DMS79 (cell line): ENCODE data around the gene POMP.
A peak's percentile ranks its signal among the peaks of the same experiment; 100 is the strongest.

Experiments
- DNase-seq: peaks from one replicate; lab custom pipeline; 2025; lab: John Stamatoyannopoulos, UW

POMP gene

GRCh38 chr13:28697441-28697840 lies 38.5 kb downstream of the POMP start:
- no peak for DNase-seq

- no peak for DNase-seq
Observed at GRCh38 chr13:28699246-28699645, 40.3 kb downstream of the POMP start.

GRCh38 chr13:28704282-28704681 lies 45.4 kb downstream of the POMP start:
- no peak for DNase-seq

GRCh38 chr13:28704919-28705318 lies 46.0 kb downstream of the POMP start:
- DNase-seq: no peak

GRCh38 chr13:28705461-28706083 lies 46.6 kb downstream of the POMP start:
- DNase-seq: no peak

GRCh38 chr13:28707629-28708427 lies 48.9 kb downstream of the POMP start:
- DNase-seq: no peak

GRCh38 chr13:28710161-28710560 lies 51.2 kb downstream of the POMP start:
- no peak for DNase-seq

GRCh38 chr13:28714651-28715050 lies 55.7 kb downstream of the POMP start:
- no peak for DNase-seq

GRCh38 chr13:28716511-28716910 lies 57.6 kb downstream of the POMP start:
- no peak for DNase-seq

GRCh38 chr13:28717170-28717569 lies 58.2 kb downstream of the POMP start:
- no peak for DNase-seq

- DNase-seq: no peak
Observed at GRCh38 chr13:28718196-28718542, 59.2 kb downstream of the POMP start.

GRCh38 chr13:28718543-28719226 lies 59.8 kb downstream of the POMP start, which contains the start of gene SLC46A3:
Gene SLC46A3, minus strand, starts transcription at chr13:28718970. Its CDS starts 972 bp downstream, at chr13:28717998.
- DNase-seq: peak; percentile 34

GRCh38 chr13:28719227-28720055 lies 60.5 kb downstream of the POMP start:
- DNase-seq: no peak

GRCh38 chr13:28723806-28724205 lies 64.9 kb downstream of the POMP start:
- DNase-seq: no peak

- DNase-seq: no peak
Observed at GRCh38 chr13:28725046-28725610, 66.2 kb downstream of the POMP start.
